GM11168 (cell line): ENCODE data around the gene WDR3.
"Not testable (repeated sequence)": the region's sequence is repeated elsewhere in the genome, so short reads cannot be mapped to it uniquely, and the experiment has no call there.

Experiments
- in situ Hi-C: fragments of 300-500 bp; cut with MboI; formaldehyde crosslinking; loops from one replicate; pipeline ENCODE4 v1.12.0; 2022; ENCODE audit warnings: low sequenced_read_pairs; ENCODE audit not compliant: unreplicated experiment

Gene WDR3

GRCh38 chr1:117929343-117930172 is at the start of gene WDR3, which contains the start of gene GDAP2:
WDR3 (plus strand) TSS chr1:117929739; CDS start chr1:117933320, 3,581 bp downstream.
GDAP2 (minus strand) TSS chr1:117929621; CDS start chr1:117920357, 9,264 bp downstream.
- in situ Hi-C loops, result no loop called here

- in situ Hi-C loops, result loop anchor here (25.0 kb wide), 1 partner anchor 346 kb away; no protein-coding TSS in a partner anchor
Observed at GRCh38 chr1:117883616-117884015, 45.9 kb upstream of the WDR3 start.

- in situ Hi-C loops, result loop anchor here (25.0 kb wide), 1 partner anchor 349 kb away; no protein-coding TSS in a partner anchor
Observed at GRCh38 chr1:117886101-117886795, 43.3 kb upstream of the WDR3 start.

- in situ Hi-C loops, result loop anchor here (25.0 kb wide), 1 partner anchor 353 kb away; no protein-coding TSS in a partner anchor
Observed at GRCh38 chr1:117890452-117890851, 39.1 kb upstream of the WDR3 start.

GRCh38 chr1:117892512-117892911 is 37.0 kb upstream of the WDR3 start:
- in situ Hi-C loops, result loop anchor here (25.0 kb wide), 1 partner anchor 355 kb away; no protein-coding TSS in a partner anchor

GRCh38 chr1:117894078-117894477 is 35.5 kb upstream of the WDR3 start:
- in situ Hi-C loops, result loop anchor here (25.0 kb wide), 1 partner anchor 357 kb away; no protein-coding TSS in a partner anchor

GRCh38 chr1:117895482-117896114 is 33.9 kb upstream of the WDR3 start:
- in situ Hi-C loops, result loop anchor here (25.0 kb wide), 1 partner anchor 358 kb away; no protein-coding TSS in a partner anchor

- in situ Hi-C loops, result loop anchor here (25.0 kb wide), 1 partner anchor 360 kb away; no protein-coding TSS in a partner anchor
Observed at GRCh38 chr1:117897551-117897950, 32.0 kb upstream of the WDR3 start.

- in situ Hi-C loops, result loop anchor here (25.0 kb wide), 1 partner anchor 362 kb away; no protein-coding TSS in a partner anchor
Observed at GRCh38 chr1:117899801-117900200, 29.7 kb upstream of the WDR3 start.

- in situ Hi-C loops, result no loop called here
Observed at GRCh38 chr1:117902944-117903343, 26.6 kb upstream of the WDR3 start.

GRCh38 chr1:117904485-117904884 is 25.1 kb upstream of the WDR3 start:
- in situ Hi-C loops, result no loop called here

GRCh38 chr1:117905019-117905418 is 24.5 kb upstream of the WDR3 start:
- in situ Hi-C loops, result no loop called here

GRCh38 chr1:117911051-117911450 is 18.5 kb upstream of the WDR3 start:
- in situ Hi-C loops, result no loop called here

GRCh38 chr1:117919376-117919775 is 10.2 kb upstream of the WDR3 start:
- in situ Hi-C loops, result no loop called here

- in situ Hi-C loops, result no loop called here
Observed at GRCh38 chr1:117921991-117922390, 7.5 kb upstream of the WDR3 start.

- in situ Hi-C loops, result not testable (repeated sequence)
Observed at GRCh38 chr1:117922717-117923116, 6.8 kb upstream of the WDR3 start.

GRCh38 chr1:117925981-117926380 is 3.6 kb upstream of the WDR3 start:
- in situ Hi-C loops, result no loop called here

- in situ Hi-C loops, result no loop called here
Observed at GRCh38 chr1:117928881-117929342, 627 bp upstream of the WDR3 start.

- in situ Hi-C loops, result no loop called here
Observed at GRCh38 chr1:117930173-117930447, 571 bp downstream of the WDR3 start.

GRCh38 chr1:117930484-117930883 is 945 bp downstream of the WDR3 start:
- in situ Hi-C loops, result no loop called here
